BJ (cell line): ENCODE results near the gene ATPAF2. TPM values are rescaled to one million over a fixed set of nuclear protein-coding genes. Genes with fewer than 3 reads are reported as not detected.

Source experiments
- CTCF ChIA-PET: fragments of 350-600 bp; formaldehyde crosslinking; extraction: SDS; loops from one replicate; lab custom pipeline; 2021; ENCODE audit warnings: antibody characterized with exemption, inconsistent platforms; lab: Yijun Ruan, JAX
- POLR2A ChIA-PET: fragments of 300-600 bp; sonication (Branson Sonifier 250); formaldehyde crosslinking; extraction: SDS; loops from one replicate; lab custom pipeline; 2021; ENCODE audit warnings: antibody characterized with exemption; lab: Charles Lee
- DNase-seq: peaks from one replicate; pipeline ENCODE4 v3.0.0-alpha.2; 2011; ENCODE audit warnings: low read depth
- H3K27me3 ChIP-seq: 2 replicates; pipeline ENCODE4 v1.6.0; 2011; ENCODE audit warnings: low read length; ENCODE audit not compliant: control insufficient read depth, insufficient read depth
- H3K36me3 ChIP-seq: 2 replicates; pipeline ENCODE4 v1.5.1; 2011; ENCODE audit warnings: low read length; ENCODE audit not compliant: control insufficient read depth, insufficient read depth
- H3K4me3 ChIP-seq: 2 replicates; pipeline ENCODE4 v1.5.1; 2011; ENCODE audit warnings: low read depth, mild to moderate bottlenecking, control low read depth, low read length
- polyA plus RNA-seq: library from polyadenylated mRNA; depleted of rRNA; stranded (reverse); fragments of >200 nt; gene quantifications from 2 replicates; pipeline ENCODE4 v1.2.3, GENCODE V29; 2011; rRNA removed
- TF ChIP-seq, protein P1 (sequence below): IDR thresholded peaks from 2 replicates; pipeline ENCODE4 v1.5.1; 2011; ENCODE audit warnings: low read depth, mild to moderate bottlenecking, control low read depth, inconsistent platforms, low read length, moderate library complexity; ENCODE audit not compliant: insufficient read depth

Gene ATPAF2
- polyA plus RNA-seq, 1 experiment = 17.4 TPM

DNA sequence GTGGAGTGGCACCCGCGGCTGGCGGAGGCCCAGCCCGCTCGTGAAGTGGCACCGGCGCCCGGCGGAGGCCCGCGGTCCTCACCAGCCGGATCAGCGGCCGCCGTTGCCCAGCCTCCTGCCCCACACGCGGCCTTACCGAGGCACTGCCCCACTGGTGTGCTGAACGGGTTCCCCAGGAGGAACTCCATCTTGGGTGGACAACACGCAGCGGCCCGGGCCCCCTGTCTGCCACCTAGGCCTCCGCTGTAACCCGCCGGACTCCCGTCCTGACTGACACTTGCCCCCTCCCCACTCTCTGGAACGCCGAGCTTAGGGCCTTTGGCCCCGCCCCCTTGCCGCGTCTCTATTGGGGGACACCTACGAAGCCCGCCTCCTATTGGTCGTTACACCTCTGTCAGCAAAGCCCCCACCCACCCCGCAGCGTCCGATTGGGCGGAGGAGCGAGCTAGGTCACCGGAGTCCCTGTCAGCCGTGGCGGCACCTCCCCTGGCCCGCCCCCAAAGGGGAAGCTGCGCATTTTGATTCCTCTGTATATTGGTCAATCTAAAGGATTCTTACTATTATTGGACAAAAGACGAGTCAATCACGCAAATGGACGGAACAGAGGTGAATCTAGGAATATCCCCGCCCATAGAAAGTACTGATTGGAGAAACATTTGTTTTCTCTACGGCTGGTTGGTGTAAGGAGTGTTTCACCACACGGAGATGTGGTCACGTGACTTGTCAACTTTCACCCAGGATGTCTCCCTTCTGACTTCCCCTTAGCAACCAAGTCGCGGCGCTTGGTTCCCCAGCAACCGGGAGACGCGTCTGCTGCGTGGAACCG, 66.6 kb downstream of the ATPAF2 start, which contains the start of the genes DRC3 and TOM1L2:
Gene DRC3 (plus strand): TSS at position 737 of the 826 bp plus-strand sequence. CDS start 4,737 bp downstream, outside the sequence.
Gene TOM1L2 (minus strand): TSS at position 275 of the 826 bp plus-strand sequence. CDS start 87 bp downstream, at position 188.
- H3K4me3 ChIP-seq = peak within 1 kb of the TSS; percentile 70
- peak; percentile 100 for DNase-seq
- H3K27me3 ChIP-seq = no peaks in the 10 kb centered on the region
- CTCF ChIA-PET = interaction anchor here (0.5 to 1.4 kb wide), 4 partner anchors 16 to 441 kb away, joined by 3 to 11 read pairs (median 4); no protein-coding TSS in a partner anchor
- no peaks in the 10 kb centered on the region for H3K36me3 ChIP-seq
- POLR2A ChIA-PET = interaction anchor here (0.6 to 0.8 kb wide), 2 partner anchors 46 to 200 kb away, joined by 5 read pairs; no protein-coding TSS in a partner anchor
- TF ChIP-seq, protein P1, sequence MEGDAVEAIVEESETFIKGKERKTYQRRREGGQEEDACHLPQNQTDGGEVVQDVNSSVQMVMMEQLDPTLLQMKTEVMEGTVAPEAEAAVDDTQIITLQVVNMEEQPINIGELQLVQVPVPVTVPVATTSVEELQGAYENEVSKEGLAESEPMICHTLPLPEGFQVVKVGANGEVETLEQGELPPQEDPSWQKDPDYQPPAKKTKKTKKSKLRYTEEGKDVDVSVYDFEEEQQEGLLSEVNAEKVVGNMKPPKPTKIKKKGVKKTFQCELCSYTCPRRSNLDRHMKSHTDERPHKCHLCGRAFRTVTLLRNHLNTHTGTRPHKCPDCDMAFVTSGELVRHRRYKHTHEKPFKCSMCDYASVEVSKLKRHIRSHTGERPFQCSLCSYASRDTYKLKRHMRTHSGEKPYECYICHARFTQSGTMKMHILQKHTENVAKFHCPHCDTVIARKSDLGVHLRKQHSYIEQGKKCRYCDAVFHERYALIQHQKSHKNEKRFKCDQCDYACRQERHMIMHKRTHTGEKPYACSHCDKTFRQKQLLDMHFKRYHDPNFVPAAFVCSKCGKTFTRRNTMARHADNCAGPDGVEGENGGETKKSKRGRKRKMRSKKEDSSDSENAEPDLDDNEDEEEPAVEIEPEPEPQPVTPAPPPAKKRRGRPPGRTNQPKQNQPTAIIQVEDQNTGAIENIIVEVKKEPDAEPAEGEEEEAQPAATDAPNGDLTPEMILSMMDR = 0 out of 2 replicates have a peak, but pooled peaks have one; percentile 14

- Histone ChIP-seq H3K27me3 (no peaks in the 10 kb centered on the region), H3K36me3 (no peaks in the 10 kb centered on the region), H3K4me3 (peak overlapping the region; percentile 62)
- no peak for DNase-seq
- ChIA-PET CTCF (no interaction called here), POLR2A (no interaction called here)
- TF ChIP-seq, protein P1 = no peak
These were observed 67.4 kb downstream of the ATPAF2 start for GRCh38 chr17:17971431-17972125.

- TF ChIP-seq, protein P1 = no peak
- POLR2A ChIA-PET = no interaction called here
- DNase-seq = no peak
- CTCF ChIA-PET = interaction anchor here (0.6 kb wide), 1 partner anchor 80 kb away, joined by 3 read pairs; no protein-coding TSS in a partner anchor
- no peaks in the 10 kb centered on the region for H3K27me3 ChIP-seq
- peak overlapping the region; percentile 62 for H3K4me3 ChIP-seq
- no peaks in the 10 kb centered on the region for H3K36me3 ChIP-seq
These were observed 68.1 kb downstream of the ATPAF2 start for GRCh38 chr17:17970699-17971430.

Other genes with a start within 250 kb of the ATPAF2 start
- 14.2 and 27.7 TPM in 2 replicates for gene SREBF1, start 202.2 kb downstream of the ATPAF2 start, polyA plus RNA-seq
- gene TOM1L2, start 66.8 kb downstream of the ATPAF2 start, polyA plus RNA-seq = 30.1 and 39.6 TPM in 2 replicates
- 0.93 and 1.2 TPM in 2 replicates for gene DRC3, start 66.3 kb downstream of the ATPAF2 start, polyA plus RNA-seq
- 6.9 and 7.4 TPM in 2 replicates for gene GID4, start 240 bp upstream of the ATPAF2 start, polyA plus RNA-seq
- 28.8 and 36.4 TPM in 2 replicates for gene DRG2, start 48.8 kb upstream of the ATPAF2 start, polyA plus RNA-seq
- 0.58 and 1.0 TPM in 2 replicates for gene MYO15A, start 69.6 kb upstream of the ATPAF2 start, polyA plus RNA-seq
- gene ALKBH5, start 144.7 kb upstream of the ATPAF2 start, polyA plus RNA-seq = 92.4 and 97.5 TPM in 2 replicates
- 19.8 and 38.9 TPM in 2 replicates for gene LLGL1, start 186.5 kb upstream of the ATPAF2 start, polyA plus RNA-seq
- gene FLII, start 219.6 kb upstream of the ATPAF2 start, polyA plus RNA-seq = 263 and 425 TPM in 2 replicates
- gene MIEF2, start 221.5 kb upstream of the ATPAF2 start, polyA plus RNA-seq = 6.8 and 12.0 TPM in 2 replicates